ENCODE data around the gene SLC12A8.

The SLC12A8 gene

GRCh38 chr3:125165189-125165947 is 47.2 kb downstream of the SLC12A8 start:
- TF ChIP-seq NFIC (IDR thresholded peaks at IDR 0.05) (no peak), RAD21 (IDR thresholded peaks at IDR 0.05; ENCODE audit: low read depth) (peak; percentile 26; the same call in 1 of the 2 replicates), TAF1 (IDR thresholded peaks at IDR 0.05; ENCODE audit: low read depth) (no peak), EGR1 (IDR thresholded peaks at IDR 0.05) (no peak), CEBPB (IDR thresholded peaks at IDR 0.05) (no peak), ZBTB7A (IDR thresholded peaks at IDR 0.05; ENCODE audit: low read depth) (no peak)
- TF ChIP-seq, protein P1, sequence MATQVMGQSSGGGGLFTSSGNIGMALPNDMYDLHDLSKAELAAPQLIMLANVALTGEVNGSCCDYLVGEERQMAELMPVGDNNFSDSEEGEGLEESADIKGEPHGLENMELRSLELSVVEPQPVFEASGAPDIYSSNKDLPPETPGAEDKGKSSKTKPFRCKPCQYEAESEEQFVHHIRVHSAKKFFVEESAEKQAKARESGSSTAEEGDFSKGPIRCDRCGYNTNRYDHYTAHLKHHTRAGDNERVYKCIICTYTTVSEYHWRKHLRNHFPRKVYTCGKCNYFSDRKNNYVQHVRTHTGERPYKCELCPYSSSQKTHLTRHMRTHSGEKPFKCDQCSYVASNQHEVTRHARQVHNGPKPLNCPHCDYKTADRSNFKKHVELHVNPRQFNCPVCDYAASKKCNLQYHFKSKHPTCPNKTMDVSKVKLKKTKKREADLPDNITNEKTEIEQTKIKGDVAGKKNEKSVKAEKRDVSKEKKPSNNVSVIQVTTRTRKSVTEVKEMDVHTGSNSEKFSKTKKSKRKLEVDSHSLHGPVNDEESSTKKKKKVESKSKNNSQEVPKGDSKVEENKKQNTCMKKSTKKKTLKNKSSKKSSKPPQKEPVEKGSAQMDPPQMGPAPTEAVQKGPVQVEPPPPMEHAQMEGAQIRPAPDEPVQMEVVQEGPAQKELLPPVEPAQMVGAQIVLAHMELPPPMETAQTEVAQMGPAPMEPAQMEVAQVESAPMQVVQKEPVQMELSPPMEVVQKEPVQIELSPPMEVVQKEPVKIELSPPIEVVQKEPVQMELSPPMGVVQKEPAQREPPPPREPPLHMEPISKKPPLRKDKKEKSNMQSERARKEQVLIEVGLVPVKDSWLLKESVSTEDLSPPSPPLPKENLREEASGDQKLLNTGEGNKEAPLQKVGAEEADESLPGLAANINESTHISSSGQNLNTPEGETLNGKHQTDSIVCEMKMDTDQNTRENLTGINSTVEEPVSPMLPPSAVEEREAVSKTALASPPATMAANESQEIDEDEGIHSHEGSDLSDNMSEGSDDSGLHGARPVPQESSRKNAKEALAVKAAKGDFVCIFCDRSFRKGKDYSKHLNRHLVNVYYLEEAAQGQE (IDR thresholded peaks at IDR 0.05; ENCODE audit: low read depth) = no peak

- TF ChIP-seq YY1 (IDR thresholded peaks at IDR 0.05; ENCODE audit: low read depth) (no peak), EGR1 (IDR thresholded peaks at IDR 0.05) (no peak), TCF12 (IDR thresholded peaks at IDR 0.05; ENCODE audit: low read depth) (no peak), RAD21 (IDR thresholded peaks at IDR 0.05; ENCODE audit: low read depth) (no peak), CREB1 (IDR thresholded peaks at IDR 0.05; ENCODE audit: low read depth) (no peak), TEAD4 (IDR thresholded peaks at IDR 0.05) (no peak), MAX (IDR thresholded peaks at IDR 0.05) (no peak), USF1 (IDR thresholded peaks at IDR 0.05) (no peak), CEBPB (IDR thresholded peaks at IDR 0.05) (no peak), ZBTB7A (IDR thresholded peaks at IDR 0.05; ENCODE audit: low read depth) (no peak)
Measured at GRCh38 chr3:125163739-125164601, 48.6 kb downstream of the SLC12A8 start.

GRCh38 chr3:125161607-125162219 is 50.8 kb downstream of the SLC12A8 start:
- TF ChIP-seq ZBTB7A (IDR thresholded peaks at IDR 0.05; ENCODE audit: low read depth) (no peak), CREB1 (IDR thresholded peaks at IDR 0.05; ENCODE audit: low read depth) (no peak), TEAD4 (IDR thresholded peaks at IDR 0.05) (no peak), YY1 (IDR thresholded peaks at IDR 0.05; ENCODE audit: low read depth) (no peak), EGR1 (IDR thresholded peaks at IDR 0.05) (no peak), USF1 (IDR thresholded peaks at IDR 0.05) (no peak), TAF1 (IDR thresholded peaks at IDR 0.05; ENCODE audit: low read depth) (no peak), NFIC (IDR thresholded peaks at IDR 0.05) (no peak), EP300 (IDR thresholded peaks at IDR 0.05; ENCODE audit: borderline replicate concordance) (no peak), RAD21 (IDR thresholded peaks at IDR 0.05; ENCODE audit: low read depth) (no peak), CEBPB (IDR thresholded peaks at IDR 0.05) (no peak)

DNA sequence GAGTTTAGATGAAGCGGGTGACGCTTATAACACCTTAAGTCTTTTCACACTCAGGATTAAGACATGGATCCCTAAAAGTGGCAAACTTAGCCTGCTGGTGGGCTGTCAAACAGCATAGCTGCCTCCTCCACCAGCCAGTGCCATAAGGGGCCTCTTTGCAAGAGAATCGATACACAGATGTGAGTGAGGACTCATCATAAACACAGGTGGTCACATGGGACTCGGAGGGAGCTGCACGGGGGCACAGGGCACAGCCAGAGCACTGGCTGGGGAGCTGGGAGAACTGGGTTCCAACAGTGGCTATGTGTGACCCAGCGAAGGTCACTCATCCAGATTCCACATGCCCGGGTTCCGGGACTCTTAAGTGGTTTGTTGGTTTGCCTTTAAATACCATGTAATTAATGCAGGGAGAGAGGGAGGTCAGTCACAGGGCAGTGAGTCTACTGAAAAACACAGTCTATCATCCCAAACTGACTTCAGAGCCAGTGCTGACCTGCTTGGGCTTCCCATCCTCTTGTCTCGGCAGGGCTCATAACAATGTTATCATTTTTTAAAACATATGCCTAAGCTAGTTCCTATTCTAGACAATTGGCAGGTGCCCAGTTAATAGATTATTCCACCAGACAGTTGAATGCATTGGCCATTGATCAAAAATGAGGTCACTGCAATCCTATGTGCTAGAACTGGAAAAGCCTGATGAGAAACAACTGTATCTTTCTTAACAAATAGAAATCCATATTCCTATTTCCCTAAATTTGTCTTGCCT is 51.8 kb downstream of the SLC12A8 start:
- TF ChIP-seq MAX (IDR thresholded peaks at IDR 0.05) (no peak), USF1 (IDR thresholded peaks at IDR 0.05) (no peak), NFIC (IDR thresholded peaks at IDR 0.05) (no peak), TCF12 (IDR thresholded peaks at IDR 0.05; ENCODE audit: low read depth) (no peak), FOXM1 (IDR thresholded peaks at IDR 0.05; ENCODE audit: borderline replicate concordance, low read depth) (no peak), YY1 (IDR thresholded peaks at IDR 0.05; ENCODE audit: low read depth) (no peak), EP300 (IDR thresholded peaks at IDR 0.05; ENCODE audit: borderline replicate concordance) (no peak), TAF1 (IDR thresholded peaks at IDR 0.05; ENCODE audit: low read depth) (no peak), ZBTB7A (IDR thresholded peaks at IDR 0.05; ENCODE audit: low read depth) (no peak), RAD21 (IDR thresholded peaks at IDR 0.05; ENCODE audit: low read depth) (no peak), TEAD4 (IDR thresholded peaks at IDR 0.05) (no peak), CEBPB (IDR thresholded peaks at IDR 0.05) (no peak)

DNA sequence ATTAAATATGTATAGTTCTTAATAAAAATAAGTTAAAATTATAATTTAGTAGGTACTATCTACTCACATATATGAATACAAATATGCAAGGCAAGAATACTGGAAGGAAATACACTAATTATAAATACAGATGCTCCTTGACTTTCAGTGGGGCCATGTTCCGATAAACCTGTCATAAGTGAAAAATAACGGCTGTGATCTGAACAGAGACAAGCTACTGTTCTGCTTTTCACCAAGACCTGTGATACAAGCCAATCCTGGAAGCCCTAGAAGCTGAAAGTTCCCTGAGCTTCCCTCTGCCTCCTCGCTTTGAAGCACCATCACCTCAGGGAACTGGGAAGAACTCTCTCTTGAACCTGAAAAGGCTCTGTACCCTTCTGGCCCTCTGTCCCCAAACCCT is 55.4 kb downstream of the SLC12A8 start:
- TF ChIP-seq USF1 (IDR thresholded peaks at IDR 0.05) (no peak), TAF1 (IDR thresholded peaks at IDR 0.05; ENCODE audit: low read depth) (no peak), CREB1 (IDR thresholded peaks at IDR 0.05; ENCODE audit: low read depth) (no peak)

Measured in Ishikawa (cell line).